GM12878 (cell line): ENCODE results near the gene CDH15.

Experiments
- ASH2L ChIP-seq: fragments of 300-600, 200-600 bp; sonication (generic); IDR thresholded peaks from 2 replicates; pipeline ENCODE4 v1.6.1; 2017; ENCODE audit warnings: low read depth, mild to moderate bottlenecking, borderline replicate concordance
- CEBPZ ChIP-seq: fragments of 150-350 bp; IDR thresholded peaks from 2 replicates; pipeline ENCODE4 v1.6.1; 2016; ENCODE audit warnings: low read depth, low read length
- CHD4 ChIP-seq: fragments of 200-600 bp; sonication (generic); IDR thresholded peaks from 2 replicates; pipeline ENCODE4 v1.6.1; 2016; ENCODE audit warnings: mild to moderate bottlenecking
- CTCF ChIP-seq, 3 experiments: IDR thresholded peaks in 2 of 3; conservative IDR thresholded peaks in 1 of 3; 2 replicates each; pipeline ENCODE4 v1.5.1; 2011; ENCODE audit warnings: low read depth in 3 of 3, low read length in 3 of 3, mild to moderate bottlenecking in 3 of 3, control low read depth in 2 of 3, moderate library complexity in 2 of 3, inconsistent platforms in 1 of 3, mixed read lengths in 1 of 3; ENCODE audit not compliant: control insufficient read depth in 2 of 3, insufficient read depth in 1 of 3; ENCODE audit errors: extremely low read depth in 1 of 3
- EED ChIP-seq: sonication (generic); IDR thresholded peaks from 2 replicates; pipeline ENCODE4 v1.6.1; 2016; ENCODE audit warnings: antibody characterized with exemption, low read depth
- EGR1 ChIP-seq, 2 experiments: IDR thresholded peaks; 1 replicate in 1 of 2; 2 replicates in 1 of 2; pipeline ENCODE4 v1.6.1; 2011 to 2012; ENCODE audit warnings: low read depth in 2 of 2, low read length in 2 of 2, borderline replicate concordance in 1 of 2, mild to moderate bottlenecking in 1 of 2, moderate library complexity in 1 of 2
- KDM1A ChIP-seq: fragments of 200-600 bp; sonication (generic); IDR thresholded peaks from 2 replicates; pipeline ENCODE4 v1.6.1; 2016; ENCODE audit warnings: borderline replicate concordance
- MXI1 ChIP-seq: fragments of 150-350 bp; IDR thresholded peaks from 2 replicates; pipeline ENCODE4 v1.6.1; 2011; ENCODE audit warnings: low read depth, mild to moderate bottlenecking, inconsistent platforms, low read length, improper control_type of control experiment
- NR2C2 ChIP-seq: IDR thresholded peaks from 2 replicates; pipeline ENCODE4 v1.6.1; 2011; ENCODE audit warnings: borderline replicate concordance, low read depth; ENCODE audit not compliant: control insufficient read depth, insufficient read length
- POLR2A ChIP-seq: IDR thresholded peaks from 2 replicates; pipeline ENCODE4 v1.6.1; 2011; ENCODE audit warnings: low read depth, mild to moderate bottlenecking, low read length
- SMAD5 ChIP-seq: IDR thresholded peaks from 2 replicates; pipeline ENCODE4 v1.6.1; 2016; ENCODE audit warnings: antibody characterized with exemption, low read depth
- YY1 ChIP-seq: IDR thresholded peaks from 2 replicates; pipeline ENCODE4 v1.6.1; 2011; ENCODE audit warnings: low read depth, mild to moderate bottlenecking, low read length

GRCh38 chr16:89174877-89175276, 3.3 kb downstream of the CDH15 start:
- TF ChIP-seq CHD4 (no peak), KDM1A (no peak), CTCF (IDR thresholded peaks at IDR 0.05 in 2 of 3, conservative IDR thresholded peaks at IDR 0.05 in 1 of 3; ENCODE audit: control insufficient read depth in 2 of 3, extremely low read depth in 1 of 3, insufficient read depth in 1 of 3, low read depth in 3 of 3, low read length in 3 of 3) (no peak), EGR1 (IDR thresholded peaks at IDR 0.05; ENCODE audit: borderline replicate concordance in 1 of 2, low read depth in 2 of 2, low read length in 2 of 2) (no peak), POLR2A (no peak), YY1 (no peak), EED (no peak), NR2C2 (no peak), MXI1 (no peak), CEBPZ (no peak), ASH2L (no peak), SMAD5 (no peak)
